Measurements from ENCODE around the gene APOBEC3F. TPM values are rescaled to one million over a fixed set of nuclear protein-coding genes. Genes with fewer than 3 reads are reported as not detected.
"Not testable (repeated sequence)": the region's sequence is repeated elsewhere in the genome, so short reads cannot be mapped to it uniquely, and the experiment has no call there.

Gene APOBEC3F
- total RNA-seq, 4 donors from 2014 or later: 0.44 to 2.7 (median 2.2) TPM

- Histone ChIP-seq H3K27ac (no peak overlapping the region), H3K9me3 (no peaks in the 10 kb centered on the region), H3K27me3 (no peaks in the 10 kb centered on the region), H3K4me3 (no peak overlapping the region), H3K4me1 (peaks cover 0 to 15% (median 5%) of the 10 kb centered on the region in 3 donors), H3K36me3 (peaks cover 0 to 13% (median 0%) of the 10 kb centered on the region in 3 donors)
- intact Hi-C loops (cut with DNase I): no loop called here
- WGBS, 2 donors: 80 to 89% methylated on average over 3 to 12 of the region's 12 CpGs
- DNase-seq: no peak
- TF ChIP-seq CTCF (IDR thresholded peaks at IDR 0.05) (no peak), POLR2A (IDR thresholded peaks at IDR 0.05) (no peak)
Measured at GRCh38 chr22:39026509-39027150, 14.0 kb upstream of the APOBEC3F start.

GRCh38 chr22:39027717-39028116, 12.9 kb upstream of the APOBEC3F start:
- Histone ChIP-seq H3K4me1 (peaks cover 0 to 6% (median 0%) of the 10 kb centered on the region in 3 donors), H3K27ac (no peak overlapping the region), H3K36me3 (peaks cover 0 to 13% (median 0%) of the 10 kb centered on the region in 3 donors), H3K9me3 (no peaks in the 10 kb centered on the region), H3K4me3 (no peak overlapping the region), H3K27me3 (no peaks in the 10 kb centered on the region)
- DNase-seq: no peak
- TF ChIP-seq POLR2A (IDR thresholded peaks at IDR 0.05) (no peak), CTCF (IDR thresholded peaks at IDR 0.05) (no peak)
- WGBS, 2 donors: 89 to 90% methylated on average over 2 to 3 of the region's 4 CpGs
- intact Hi-C loops (cut with DNase I): no loop called here

GRCh38 chr22:39028281-39028680, 12.4 kb upstream of the APOBEC3F start:
- no peak for TF ChIP-seq POLR2A (IDR thresholded peaks at IDR 0.05)
- H3K27ac ChIP-seq: no peak overlapping the region
- 90 to 96% methylated on average over 3 to 7 of the region's 11 CpGs for WGBS, 2 donors

GRCh38 chr22:39029227-39029626, 11.4 kb upstream of the APOBEC3F start:
- Histone ChIP-seq H3K27me3 (no peaks in the 10 kb centered on the region), H3K9me3 (no peaks in the 10 kb centered on the region), H3K36me3 (peaks cover 0 to 5% (median 0%) of the 10 kb centered on the region in 3 donors), H3K4me3 (no peak overlapping the region), H3K27ac (no peak overlapping the region), H3K4me1 (no peaks in the 10 kb centered on the region)
- 82 to 89% methylated on average over 12 to 13 of the region's 13 CpGs for WGBS, 2 donors
- intact Hi-C loops (cut with DNase I): no loop called here
- DNase-seq: no peak
- TF ChIP-seq POLR2A (IDR thresholded peaks at IDR 0.05) (no peak), CTCF (IDR thresholded peaks at IDR 0.05) (no peak)

More at GRCh38 chr22:39028281-39028680, 12.4 kb upstream of the APOBEC3F start:
- peaks cover 0 to 6% (median 0%) of the 10 kb centered on the region in 3 donors for H3K4me1 ChIP-seq
- H3K36me3 ChIP-seq: peaks cover 0 to 13% (median 0%) of the 10 kb centered on the region in 3 donors
- intact Hi-C loops (cut with DNase I): no loop called here
- no peak overlapping the region for H3K4me3 ChIP-seq
- DNase-seq: no peak
- no peaks in the 10 kb centered on the region for H3K27me3 ChIP-seq
- H3K9me3 ChIP-seq: no peaks in the 10 kb centered on the region

- TF ChIP-seq CTCF (IDR thresholded peaks at IDR 0.05) (no peak), POLR2A (IDR thresholded peaks at IDR 0.05) (no peak)
- intact Hi-C loops (cut with DNase I): no loop called here
- Histone ChIP-seq H3K27me3 (no peaks in the 10 kb centered on the region), H3K4me1 (no peaks in the 10 kb centered on the region), H3K36me3 (no peaks in the 10 kb centered on the region), H3K27ac (no peak overlapping the region), H3K4me3 (no peak overlapping the region), H3K9me3 (no peaks in the 10 kb centered on the region)
- no peak for DNase-seq
- 79 to 93% methylated on average over 14 of the region's 14 CpGs for WGBS, 2 donors
Measured at GRCh38 chr22:39030705-39031104, 10.0 kb upstream of the APOBEC3F start.

- H3K36me3 ChIP-seq; H3K4me3 ChIP-seq; DNase-seq; H3K4me1 ChIP-seq; H3K27me3 ChIP-seq; H3K9me3 ChIP-seq; intact Hi-C loops (cut with DNase I); H3K27ac ChIP-seq: not testable (repeated sequence)
- 51 to 78% methylated on average over 5 to 10 of the region's 18 CpGs for WGBS, 2 donors
Measured at GRCh38 chr22:39031434-39032295, 9.0 kb upstream of the APOBEC3F start.

- H3K27me3 ChIP-seq; H3K27ac ChIP-seq; H3K4me3 ChIP-seq; H3K36me3 ChIP-seq; H3K9me3 ChIP-seq; DNase-seq; intact Hi-C loops (cut with DNase I): not testable (repeated sequence)
- peaks cover 0 to 18% (median 11%) of the 10 kb centered on the region in 3 donors for H3K4me1 ChIP-seq
- 28 to 33% methylated on average over 2 of the region's 2 CpGs for WGBS, 2 donors
Measured at GRCh38 chr22:39037071-39037470, 3.6 kb upstream of the APOBEC3F start.
